Posterior vena cava (tissue), 2 donors: Measurements from ENCODE around the gene TBC1D20. TPM values are rescaled to one million over a fixed set of nuclear protein-coding genes. Genes with fewer than 3 reads are reported as not detected.

Source experiments
- DNase-seq: peaks from one replicate; pipeline ENCODE4 v3.0.0-alpha.2; 2020; ENCODE audit warnings: low spot score
- intact Hi-C, 2 donors: fragments of 100-400 bp; cut with DNase I; formaldehyde crosslinking; loops; one replicate each; pipeline versions ENCODE4 v1.14.1 to v1.14.2; 2022 to 2023
- total RNA-seq, 2 donors: library from RNA; stranded (reverse); fragmentation: NEBNext Ultra II Directional; extraction: Animal tissue kit (Norgen Biotek cat#: 25700); gene quantifications; one replicate each; pipeline ENCODE4 v1.2.1, GENCODE V29; 2021
- donor health status: DM: yes; HTN: yes; CAD: no.
- donor health status: DM: yes; HTN: yes; CAD: no.

TBC1D20 gene
- total RNA-seq, 2 donors from 2014 or later: 28.7 to 33.0 TPM

DNA sequence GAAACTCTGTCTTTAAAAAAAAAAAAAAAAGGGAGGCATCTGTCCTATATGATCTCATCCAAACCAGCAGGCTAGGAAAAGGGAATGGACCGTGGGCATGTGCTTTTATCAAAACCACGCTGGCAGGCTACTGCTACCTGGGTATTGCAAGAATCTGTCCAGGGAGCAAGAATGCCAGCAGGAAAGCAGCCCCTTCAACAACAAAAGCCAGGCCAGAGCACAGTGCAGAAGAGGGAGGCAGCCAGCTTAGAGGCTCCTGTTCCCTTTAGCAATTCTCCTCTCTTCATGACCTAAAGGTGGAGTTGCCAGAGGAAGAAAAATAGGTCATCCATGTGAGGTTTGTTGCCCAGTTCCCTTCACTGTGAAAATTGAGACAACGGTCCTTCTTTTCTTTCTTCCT, 18.2 kb downstream of the TBC1D20 start:
- DNase-seq: no peak
- intact Hi-C loops: no loop called here

- intact Hi-C loops: no loop called here
- DNase-seq: no peak
These were observed 19.0 kb downstream of the TBC1D20 start for GRCh38 chr20:443223-443775.

- no peak for DNase-seq
- intact Hi-C loops: no loop called here
These were observed 21.7 kb downstream of the TBC1D20 start for GRCh38 chr20:440636-441035.

DNA sequence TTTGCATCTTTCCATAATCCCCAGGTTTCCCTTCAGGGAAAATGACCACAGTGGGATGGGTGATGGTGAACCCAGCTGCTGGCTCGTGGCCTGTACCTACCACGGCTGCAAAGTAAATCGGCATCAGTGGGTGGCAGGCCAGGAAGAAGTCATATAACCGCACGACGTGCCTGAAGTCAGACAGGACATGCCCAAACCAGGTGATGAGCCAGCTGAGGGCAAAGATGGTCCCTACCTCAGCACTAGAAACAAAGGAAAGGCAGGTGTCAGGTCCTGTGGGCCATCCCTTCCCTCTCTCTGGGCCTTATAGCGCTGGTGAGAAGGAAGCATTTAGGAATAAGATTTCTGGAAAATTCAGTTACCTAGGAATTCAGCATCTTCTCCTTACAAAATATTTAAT, 22.2 kb downstream of the TBC1D20 start:
- intact Hi-C loops: no loop called here
- DNase-seq: no peak

DNA sequence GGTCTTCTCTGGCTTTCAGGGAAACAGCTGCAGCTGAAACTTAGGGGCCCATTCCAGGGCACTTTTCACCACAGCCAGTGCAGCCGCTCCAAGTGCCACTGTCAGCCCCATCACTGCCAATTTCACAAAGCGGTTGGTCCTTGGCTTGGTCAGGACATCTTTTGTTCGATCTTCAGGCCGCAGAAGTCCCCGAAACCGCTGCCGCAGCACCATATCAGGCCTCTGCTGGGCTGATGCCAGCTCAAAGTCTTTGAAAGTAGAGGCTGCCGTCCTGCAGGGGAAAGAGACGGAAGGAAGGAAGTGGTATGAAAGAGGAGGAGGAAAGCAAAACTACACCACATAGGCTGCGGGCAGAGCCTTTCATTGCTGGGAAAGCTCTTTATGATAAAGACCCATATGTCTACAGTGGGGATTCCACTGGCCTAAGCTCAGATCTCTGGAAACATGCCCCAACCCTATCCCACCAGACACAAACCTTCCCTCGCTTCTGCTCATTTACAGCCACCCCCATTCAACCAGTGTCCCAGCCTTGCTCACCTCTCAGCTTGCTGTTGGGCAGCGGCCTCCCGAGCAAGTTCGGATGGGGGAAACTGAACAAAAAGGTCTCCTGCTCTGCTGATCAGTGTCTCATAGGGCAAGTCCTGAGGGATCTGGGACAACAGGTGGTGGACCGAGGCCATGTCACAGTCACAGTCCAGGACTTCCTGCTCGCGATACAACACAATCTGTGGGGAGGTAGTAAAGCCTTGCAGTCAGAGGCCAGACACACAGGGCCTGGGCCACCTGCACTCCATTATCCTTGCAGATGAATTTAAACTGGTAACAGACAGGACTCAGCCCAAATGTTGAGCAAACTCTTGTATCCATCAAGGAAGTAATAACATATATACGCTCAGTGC, 23.5 kb downstream of the TBC1D20 start:
- intact Hi-C loops: loop anchor here in 1 of 2 donors (10.0 kb wide), 1 partner anchor 234 kb away; no protein-coding TSS in a partner anchor
- DNase-seq: no peak

DNA sequence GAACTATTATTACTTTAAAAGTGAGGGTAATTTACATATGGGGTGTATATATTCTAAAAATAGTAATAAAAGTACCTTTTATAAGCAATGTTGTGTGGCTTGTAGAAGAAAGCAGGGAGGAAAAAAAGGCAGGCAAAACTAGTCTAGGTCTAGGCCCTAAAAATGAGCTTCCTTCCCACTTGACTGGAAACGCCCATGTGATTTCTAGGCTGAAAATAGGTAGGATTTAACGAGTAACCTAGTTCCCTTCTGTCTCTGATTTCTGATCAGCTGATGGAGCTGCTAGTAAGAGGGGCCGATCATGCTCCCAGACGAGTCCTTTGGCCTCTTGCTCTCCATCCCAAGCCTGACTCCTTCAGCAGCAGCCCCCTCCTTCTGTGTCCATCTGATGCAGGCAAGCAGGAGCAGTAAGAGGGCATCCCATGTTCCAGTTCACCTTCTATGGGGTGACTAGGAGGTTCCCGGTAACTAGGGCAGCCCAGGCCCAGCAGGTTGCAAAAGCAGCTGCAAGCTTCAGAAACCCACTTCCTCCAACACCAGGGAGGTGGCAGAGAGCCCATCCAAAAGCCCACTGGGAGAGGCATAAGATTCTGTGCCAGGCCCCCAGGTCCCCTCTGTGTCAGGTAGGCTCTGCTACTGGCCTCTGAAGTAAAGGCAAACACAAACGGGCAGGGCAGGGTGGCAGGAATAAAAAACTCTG, 24.4 kb downstream of the TBC1D20 start:
- intact Hi-C loops: loop anchor here in 1 of 2 donors (10.0 kb wide), 1 partner anchor 233 kb away; no protein-coding TSS in a partner anchor
- DNase-seq: no peak

DNA sequence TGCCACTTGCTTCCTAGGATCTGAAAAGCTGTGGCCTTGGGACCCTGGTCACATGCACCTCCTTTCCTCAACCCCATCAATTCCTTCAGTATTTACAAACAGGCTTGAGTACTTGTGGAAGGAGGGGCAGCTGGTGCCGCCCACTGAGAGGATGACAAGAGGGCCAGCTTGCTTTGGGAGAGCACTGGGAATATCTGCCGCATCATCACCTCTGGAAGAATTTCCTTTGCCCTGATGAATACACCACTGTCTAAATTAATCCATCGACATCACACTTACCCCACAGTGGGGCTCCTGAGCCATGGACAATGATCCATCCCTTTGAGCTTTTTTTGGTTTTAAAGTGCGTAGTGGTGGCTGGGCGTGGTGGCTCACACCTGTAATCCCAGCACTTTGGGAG, 25.9 kb downstream of the TBC1D20 start:
- DNase-seq: no peak
- intact Hi-C loops: loop anchor here in 1 of 2 donors (10.0 kb wide), 1 partner anchor 232 kb away; no protein-coding TSS in a partner anchor

- intact Hi-C loops: loop anchor here in 1 of 2 donors (10.0 kb wide), 1 partner anchor 231 kb away; no protein-coding TSS in a partner anchor
- DNase-seq: no peak
These were observed 26.8 kb downstream of the TBC1D20 start for GRCh38 chr20:435558-435957.

- no peak for DNase-seq
These were observed 27.5 kb downstream of the TBC1D20 start for GRCh38 chr20:434661-435419.

DNA sequence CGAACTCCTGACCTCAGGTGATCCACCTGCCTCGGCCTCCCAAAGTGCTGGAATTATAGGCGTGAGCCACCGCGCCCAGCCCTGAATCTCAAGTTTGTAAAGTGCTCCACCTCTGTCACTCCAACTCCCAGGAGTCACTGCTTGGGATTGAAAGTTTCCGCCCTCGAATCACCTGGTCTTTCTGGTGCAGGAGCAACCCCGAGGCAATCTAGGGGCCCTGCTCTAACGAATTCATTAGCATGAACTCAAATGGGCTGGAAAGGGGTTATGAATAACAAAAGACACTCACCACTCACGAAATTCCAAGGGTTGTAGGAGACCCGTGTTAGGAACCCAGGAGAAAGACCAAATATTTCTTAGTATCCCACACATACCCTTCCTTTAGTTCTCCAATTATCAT, 28.1 kb downstream of the TBC1D20 start:
- intact Hi-C loops: loop anchor here in 1 of 2 donors (10.0 kb wide), 1 partner anchor 229 kb away; no protein-coding TSS in a partner anchor
- no peak for DNase-seq

More at GRCh38 chr20:434661-435419, 27.5 kb downstream of the TBC1D20 start:
- intact Hi-C loops: loop anchor here in 1 of 2 donors (10.0 kb wide), 1 partner anchor 230 kb away; no protein-coding TSS in a partner anchor

- intact Hi-C loops: loop anchor here in 1 of 2 donors (10.0 kb wide), 1 partner anchor 229 kb away; no protein-coding TSS in a partner anchor
These were observed 28.9 kb downstream of the TBC1D20 start for GRCh38 chr20:433300-433975.

DNA sequence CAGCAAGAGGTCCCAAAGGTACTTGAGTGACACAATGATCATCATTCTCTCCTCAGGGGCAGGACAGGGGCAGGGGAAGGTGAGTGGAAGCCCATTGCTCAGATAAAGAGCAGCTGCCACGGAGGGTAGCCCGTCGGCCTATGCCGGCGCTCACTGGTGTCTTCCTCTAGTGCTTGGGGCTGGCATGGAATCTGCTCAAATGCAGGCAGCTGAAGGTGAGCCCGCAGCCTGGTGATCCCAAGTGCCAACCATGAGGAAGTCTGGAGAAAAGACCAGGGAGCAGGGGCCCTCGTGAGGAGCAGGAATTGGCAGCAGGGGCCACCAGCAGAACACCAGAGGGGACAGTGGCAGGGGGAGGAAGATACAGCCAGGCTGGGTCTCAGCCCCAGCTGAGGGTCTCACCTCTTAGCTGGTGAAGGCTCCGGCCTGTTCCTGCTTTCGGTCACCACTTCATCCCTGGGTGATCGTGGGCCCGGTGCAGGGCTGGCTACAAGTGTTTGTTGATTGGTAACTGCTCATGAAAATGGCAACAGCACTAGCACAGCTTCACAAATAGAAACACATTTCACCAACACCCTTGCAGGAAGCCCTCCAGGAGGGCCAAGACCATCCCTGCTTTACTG, 29.5 kb downstream of the TBC1D20 start:
- intact Hi-C loops: loop anchor here in 1 of 2 donors (10.0 kb wide), 1 partner anchor 228 kb away; no protein-coding TSS in a partner anchor
- no peak for DNase-seq

More at GRCh38 chr20:433300-433975, 28.9 kb downstream of the TBC1D20 start:
- no peak for DNase-seq

- intact Hi-C loops: loop anchor here in 1 of 2 donors (10.0 kb wide), 1 partner anchor 227 kb away; no protein-coding TSS in a partner anchor
- DNase-seq: no peak
These were observed 30.1 kb downstream of the TBC1D20 start for GRCh38 chr20:432208-432607.

DNA sequence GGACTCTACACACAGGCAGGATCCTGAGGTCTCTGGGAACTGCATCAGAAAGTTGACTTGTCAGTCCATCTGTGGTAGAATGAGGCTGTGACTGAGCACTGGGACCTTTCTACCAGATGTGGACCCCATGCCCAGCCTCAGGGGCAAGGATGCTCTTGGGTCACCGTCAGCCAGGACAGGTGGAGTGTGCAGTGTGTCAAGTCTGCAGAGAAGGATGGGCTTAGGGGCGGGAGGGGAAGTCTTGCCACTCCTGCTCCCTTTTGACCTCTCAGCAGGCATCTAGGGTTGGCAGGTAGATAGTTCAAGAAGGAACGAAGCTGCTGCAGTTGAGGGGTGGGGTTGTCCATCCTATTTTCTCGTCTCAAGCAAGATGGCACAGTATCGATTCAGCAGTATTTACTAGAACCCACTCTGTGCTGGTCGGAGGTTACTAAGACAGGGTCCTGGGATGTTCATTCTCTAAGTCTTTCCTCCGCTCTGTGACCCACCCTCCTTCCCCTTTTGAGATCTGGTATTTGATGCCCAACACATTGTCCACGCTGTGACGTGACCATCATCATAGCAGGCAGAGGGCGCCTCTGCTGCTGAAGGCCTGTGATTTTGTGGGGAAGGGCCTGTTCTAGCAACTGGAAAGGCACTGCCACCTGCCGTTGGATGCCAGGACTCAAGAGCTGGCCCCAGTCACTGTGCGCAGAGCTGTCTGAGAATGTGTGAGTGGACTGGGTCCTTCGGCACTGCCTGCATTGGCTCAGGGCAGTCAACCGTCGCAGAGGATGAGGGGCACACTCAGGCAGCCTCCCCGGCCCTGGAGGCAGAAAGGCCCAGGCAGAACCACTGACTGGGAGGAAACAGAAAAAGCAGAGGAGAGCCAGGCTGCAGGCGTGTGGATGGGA, 31.1 kb downstream of the TBC1D20 start:
- no peak for DNase-seq
- intact Hi-C loops: loop anchor here in 1 of 2 donors (10.0 kb wide), 1 partner anchor 226 kb away; no protein-coding TSS in a partner anchor

DNA sequence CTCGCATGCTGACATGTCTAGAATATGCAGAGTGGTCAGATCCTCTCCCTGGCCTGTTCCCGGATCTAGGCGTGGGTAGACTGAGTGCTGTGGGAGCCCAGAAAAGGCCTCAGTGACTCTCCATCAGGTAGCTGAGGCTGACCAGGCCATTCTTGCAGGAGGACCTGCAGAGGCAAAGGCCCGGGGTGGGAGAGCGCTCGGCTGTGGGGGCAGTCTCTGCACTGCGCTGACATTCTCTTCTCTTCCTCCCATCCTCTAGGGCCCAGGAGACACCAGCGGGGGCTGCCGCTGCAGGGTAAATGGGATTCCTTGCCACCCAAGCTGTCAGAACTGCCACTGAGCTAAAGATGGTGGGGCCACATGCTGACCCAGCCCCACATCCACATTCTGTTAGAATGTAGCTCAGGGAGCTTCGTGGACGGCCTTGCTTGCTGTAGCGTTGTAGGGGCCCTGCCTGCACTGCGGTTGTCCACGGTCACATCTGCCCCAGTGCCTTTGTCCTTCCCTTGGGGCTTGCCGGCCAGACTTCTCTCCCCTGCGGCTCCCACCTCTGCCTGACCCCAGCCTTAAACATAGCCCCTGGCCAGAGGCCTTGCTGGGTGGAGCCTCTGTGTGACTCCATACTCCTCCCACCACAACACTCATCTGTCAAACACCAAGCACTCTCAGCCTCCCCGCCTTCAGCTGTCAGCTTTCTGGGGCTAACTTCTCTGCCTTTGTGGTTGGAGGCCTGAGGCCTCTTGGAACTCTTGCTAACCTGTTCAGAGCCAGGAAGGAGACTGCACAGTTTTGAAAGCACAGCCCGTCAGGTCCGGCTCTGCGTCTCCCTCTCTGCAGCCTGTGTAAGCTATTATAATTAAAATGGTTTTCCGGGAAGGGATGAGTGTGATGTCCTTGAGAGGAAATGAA, 32.0 kb downstream of the TBC1D20 start:
- no peak for DNase-seq
- intact Hi-C loops: loop anchor here in 1 of 2 donors (10.0 kb wide), 1 partner anchor 226 kb away; no protein-coding TSS in a partner anchor
